ENCODE results near the gene ARHGEF10L. TPM values are rescaled to one million over a fixed set of nuclear protein-coding genes. Genes with fewer than 3 reads are reported as not detected.

ARHGEF10L gene
- total RNA-seq, 1 experiment from 2014 or later: 21.6 TPM

DNA sequence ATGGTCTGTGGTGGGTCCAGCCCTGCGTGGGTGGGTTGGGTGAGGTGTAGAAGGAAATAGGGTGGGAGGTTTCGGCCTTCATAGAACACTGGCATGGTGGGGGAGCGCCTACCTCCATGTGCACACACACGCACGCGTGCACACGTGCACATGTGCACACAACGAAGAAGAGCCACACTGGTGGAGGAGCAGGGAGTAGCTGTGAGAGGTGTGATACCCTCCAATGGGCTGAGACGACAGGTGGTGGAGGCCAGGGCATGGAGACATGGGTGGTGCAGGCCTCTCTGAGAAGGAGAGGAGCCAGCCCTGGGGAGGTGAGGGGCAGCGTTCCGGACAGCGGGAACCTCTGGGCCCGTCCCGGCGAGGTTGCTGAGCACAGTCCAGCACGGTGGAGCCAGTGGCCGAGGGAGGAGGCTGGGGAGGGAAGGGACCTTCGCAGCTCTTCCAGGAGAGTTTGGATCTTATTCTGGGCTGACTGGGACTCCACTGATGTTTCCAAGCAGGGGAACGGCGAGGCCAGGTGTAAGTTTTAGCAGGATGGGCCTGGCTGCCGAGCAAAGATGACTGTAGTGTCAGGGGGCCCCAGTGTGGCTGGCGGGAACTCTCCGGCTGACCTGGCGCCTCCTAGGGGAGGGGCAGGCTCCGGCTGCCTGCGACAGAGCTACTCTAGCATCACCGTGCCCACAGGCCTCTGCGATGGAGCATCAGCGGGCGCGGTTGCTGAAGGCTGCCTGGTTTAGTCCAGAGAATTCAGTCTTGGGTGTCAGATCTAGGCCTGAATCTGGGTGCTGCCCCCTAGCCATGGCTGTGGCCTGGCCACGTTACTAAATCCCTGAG lies 107.2 kb downstream of the ARHGEF10L start:
- no peak overlapping the region for H3K4me3 ChIP-seq
- TF ChIP-seq, protein P1, sequence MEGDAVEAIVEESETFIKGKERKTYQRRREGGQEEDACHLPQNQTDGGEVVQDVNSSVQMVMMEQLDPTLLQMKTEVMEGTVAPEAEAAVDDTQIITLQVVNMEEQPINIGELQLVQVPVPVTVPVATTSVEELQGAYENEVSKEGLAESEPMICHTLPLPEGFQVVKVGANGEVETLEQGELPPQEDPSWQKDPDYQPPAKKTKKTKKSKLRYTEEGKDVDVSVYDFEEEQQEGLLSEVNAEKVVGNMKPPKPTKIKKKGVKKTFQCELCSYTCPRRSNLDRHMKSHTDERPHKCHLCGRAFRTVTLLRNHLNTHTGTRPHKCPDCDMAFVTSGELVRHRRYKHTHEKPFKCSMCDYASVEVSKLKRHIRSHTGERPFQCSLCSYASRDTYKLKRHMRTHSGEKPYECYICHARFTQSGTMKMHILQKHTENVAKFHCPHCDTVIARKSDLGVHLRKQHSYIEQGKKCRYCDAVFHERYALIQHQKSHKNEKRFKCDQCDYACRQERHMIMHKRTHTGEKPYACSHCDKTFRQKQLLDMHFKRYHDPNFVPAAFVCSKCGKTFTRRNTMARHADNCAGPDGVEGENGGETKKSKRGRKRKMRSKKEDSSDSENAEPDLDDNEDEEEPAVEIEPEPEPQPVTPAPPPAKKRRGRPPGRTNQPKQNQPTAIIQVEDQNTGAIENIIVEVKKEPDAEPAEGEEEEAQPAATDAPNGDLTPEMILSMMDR (conservative IDR thresholded peaks at IDR 0.05): no peak
- no peak for TF ChIP-seq EZH2 (IDR thresholded peaks at IDR 0.05; ENCODE audit: low read depth)
- H3K4me2 ChIP-seq: no peak overlapping the region
- H3K9me3 ChIP-seq (ENCODE audit: insufficient read depth, low read depth): no peaks in the 10 kb centered on the region
- intact Hi-C loops (cut with micrococcal nuclease; ENCODE audit: unreplicated experiment): no loop called here
- no peaks in the 10 kb centered on the region for H3K9me2 ChIP-seq (ENCODE audit: insufficient read depth)
- DNase-seq: no peak
- no peaks in the 10 kb centered on the region for H3K27me3 ChIP-seq (ENCODE audit: insufficient read depth, low read depth)
- no peak overlapping the region for H3K27ac ChIP-seq
- no peaks in the 10 kb centered on the region for H3K36me3 ChIP-seq (ENCODE audit: low read depth)
- no peak overlapping the region for H2AFZ ChIP-seq
- no TSS peak for BruUV-seq (replicated peaks)
- ChIA-PET POLR2A (ENCODE audit: unreplicated experiment) (no interaction called here), CTCF (no interaction called here)
- H3K79me2 ChIP-seq (ENCODE audit: low read depth): no peaks in the 10 kb centered on the region
- no peaks in the 10 kb centered on the region for H3F3A ChIP-seq (ENCODE audit: insufficient read depth, low read depth)
- no peaks in the 10 kb centered on the region for H3K4me1 ChIP-seq (replicated peaks; ENCODE audit: insufficient read depth)
- H4K20me1 ChIP-seq (ENCODE audit: insufficient read depth): no peaks in the 10 kb centered on the region

DNA sequence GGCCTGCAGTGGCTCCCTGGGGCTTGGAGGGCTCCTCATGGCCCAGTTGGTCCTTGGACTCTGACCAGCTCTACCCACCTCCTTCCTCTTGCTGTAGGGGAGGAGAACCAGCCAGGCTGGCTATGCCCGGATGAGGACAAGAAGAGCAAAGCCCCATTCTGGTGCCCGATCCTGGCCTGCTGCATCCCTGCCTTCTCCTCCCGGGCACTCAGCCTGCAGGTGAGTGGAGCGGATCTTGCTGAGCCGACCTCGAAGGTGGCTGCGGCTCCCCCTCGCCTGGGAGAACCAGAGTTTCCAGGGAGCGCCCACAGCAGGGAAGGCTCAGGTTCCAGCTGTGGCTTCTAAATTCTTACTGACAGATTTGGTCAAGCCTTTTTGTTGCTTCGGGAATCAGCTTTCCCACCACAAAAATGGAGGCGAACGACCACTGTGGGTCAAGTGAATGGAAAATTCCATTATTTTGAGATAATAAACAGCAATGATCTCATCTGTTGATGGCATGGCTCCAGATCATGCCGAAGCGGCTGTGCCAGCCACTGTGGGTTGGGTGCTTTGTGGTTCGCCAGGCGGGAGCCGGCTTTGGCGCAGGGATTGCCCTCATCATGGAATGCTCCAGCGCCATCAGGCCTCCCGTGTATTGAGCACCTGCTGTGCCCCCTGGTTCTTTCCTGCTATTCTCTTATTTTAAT lies 109.1 kb downstream of the ARHGEF10L start:
- Histone ChIP-seq H3K4me3 (no peak overlapping the region), H3K27ac (no peak overlapping the region), H3K27me3 (ENCODE audit: insufficient read depth, low read depth) (no peaks in the 10 kb centered on the region), H2AFZ (no peak overlapping the region), H3K79me2 (ENCODE audit: low read depth) (no peaks in the 10 kb centered on the region), H3K4me2 (no peak overlapping the region), H3K9me3 (ENCODE audit: insufficient read depth, low read depth) (no peaks in the 10 kb centered on the region), H3F3A (ENCODE audit: insufficient read depth, low read depth) (no peaks in the 10 kb centered on the region), H3K4me1 (replicated peaks; ENCODE audit: insufficient read depth) (no peaks in the 10 kb centered on the region), H3K9me2 (ENCODE audit: insufficient read depth) (no peaks in the 10 kb centered on the region), H4K20me1 (ENCODE audit: insufficient read depth) (no peaks in the 10 kb centered on the region), H3K36me3 (ENCODE audit: low read depth) (no peaks in the 10 kb centered on the region)
- BruUV-seq (replicated peaks): no TSS peak
- ChIA-PET POLR2A (ENCODE audit: unreplicated experiment) (no interaction called here), CTCF (interaction anchor here (0.6 kb wide), 1 partner anchor 30 kb away, joined by 4 read pairs; no protein-coding TSS in a partner anchor)
- TF ChIP-seq, protein P1 (conservative IDR thresholded peaks at IDR 0.05): no peak
- TF ChIP-seq EZH2 (IDR thresholded peaks at IDR 0.05; ENCODE audit: low read depth): no peak
- no peak for DNase-seq
- intact Hi-C loops (cut with micrococcal nuclease; ENCODE audit: unreplicated experiment): no loop called here

DNA sequence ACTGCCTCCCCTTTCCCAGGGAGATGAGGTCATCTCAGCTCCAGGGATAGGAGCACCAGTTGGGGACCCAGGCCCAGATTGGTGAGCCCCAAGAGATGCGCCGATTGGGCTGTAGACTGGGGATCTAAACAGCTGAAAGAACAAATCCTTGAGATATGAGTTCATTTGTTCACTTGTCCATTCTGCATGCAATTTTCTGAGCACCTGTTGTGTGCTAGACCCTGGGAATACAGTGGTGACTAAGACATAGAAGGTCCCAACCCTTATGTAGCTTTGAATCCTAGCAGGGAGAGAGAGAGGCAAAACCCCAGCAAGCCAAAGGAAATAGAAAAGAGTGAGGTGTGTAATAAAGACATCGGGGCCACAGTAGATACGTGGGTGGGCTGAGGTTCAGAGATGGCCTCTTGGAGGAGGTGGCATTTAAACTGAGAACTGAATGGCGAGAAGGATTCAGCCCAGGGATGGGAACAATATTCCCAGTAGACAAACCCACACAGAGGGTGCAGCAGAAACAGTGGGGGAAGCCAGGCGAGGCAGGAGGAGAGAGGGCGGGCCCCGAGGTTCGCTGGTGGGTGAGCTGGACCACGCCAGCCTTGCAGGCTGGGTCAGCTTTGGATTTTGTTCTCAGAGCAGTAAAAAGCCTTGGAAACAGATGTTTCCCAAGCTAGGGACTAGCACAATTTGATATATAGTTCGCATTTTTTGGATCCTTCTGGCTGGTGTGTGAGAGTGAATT lies 110.0 kb downstream of the ARHGEF10L start:
- Histone ChIP-seq H3K4me3 (no peak overlapping the region), H3K27ac (no peak overlapping the region), H3K27me3 (ENCODE audit: insufficient read depth, low read depth) (no peaks in the 10 kb centered on the region), H3K9me2 (ENCODE audit: insufficient read depth) (no peaks in the 10 kb centered on the region), H3F3A (ENCODE audit: insufficient read depth, low read depth) (no peaks in the 10 kb centered on the region), H3K36me3 (ENCODE audit: low read depth) (no peaks in the 10 kb centered on the region), H3K4me2 (no peak overlapping the region), H3K79me2 (ENCODE audit: low read depth) (no peaks in the 10 kb centered on the region), H4K20me1 (ENCODE audit: insufficient read depth) (peaks cover 4% of the 10 kb centered on the region; the same call in 1 of the 2 replicates), H2AFZ (no peak overlapping the region), H3K4me1 (replicated peaks; ENCODE audit: insufficient read depth) (no peaks in the 10 kb centered on the region), H3K9me3 (ENCODE audit: insufficient read depth, low read depth) (no peaks in the 10 kb centered on the region)
- intact Hi-C loops (cut with micrococcal nuclease; ENCODE audit: unreplicated experiment): loop anchor here (10.0 kb wide), 1 partner anchor 935 kb away; no protein-coding TSS in a partner anchor
- no peak for DNase-seq
- BruUV-seq (replicated peaks): no TSS peak
- ChIA-PET CTCF (interaction anchor here (0.6 kb wide), 1 partner anchor 31 kb away, joined by 4 read pairs; no protein-coding TSS in a partner anchor), POLR2A (ENCODE audit: unreplicated experiment) (no interaction called here)
- TF ChIP-seq, protein P1 (conservative IDR thresholded peaks at IDR 0.05): no peak
- TF ChIP-seq EZH2 (IDR thresholded peaks at IDR 0.05; ENCODE audit: low read depth): no peak
